H1 (cell line): ENCODE data around the gene ZNF536. TPM values are rescaled to one million over a fixed set of nuclear protein-coding genes. Genes with fewer than 3 reads are reported as not detected.

Experiments used
- CTCF ChIA-PET: fragments of 300-600 bp; sonication (Branson Sonifier 250); formaldehyde crosslinking; loops from one replicate; lab custom pipeline; 2021; ENCODE audit not compliant: partially characterized antibody; lab: Charles Lee
- POLR2A ChIA-PET: fragments of 300-600 bp; sonication (Branson Sonifier 250); formaldehyde crosslinking; loops from one replicate; lab custom pipeline; 2021; ENCODE audit warnings: inconsistent platforms; ENCODE audit not compliant: partially characterized antibody; lab: Charles Lee
- DNase-seq, 2 experiments: peaks; one replicate each; pipeline versions ENCODE4 v3.0.0 to v3.0.0-alpha.2; 2010 to 2022; ENCODE audit warnings: low spot score in 2 of 2, low read depth in 1 of 2, mixed read lengths in 1 of 2
- FAIRE-seq: peaks from 2 replicates; lab custom pipeline; 2011; peaks lifted over from hg19 to GRCh38; lab: Jason Lieb, UNC
- H2AFZ ChIP-seq: 2 replicates; pipeline ENCODE4 v1.8.1; 2012; ENCODE audit warnings: low read length, inconsistent platforms
- H2AK5ac ChIP-seq: 2 replicates; pipeline ENCODE4 v1.6.1; 2013; ENCODE audit warnings: low read depth, low read length
- H2BK120ac ChIP-seq: replicated peaks from 2 replicates; pipeline ENCODE3; 2013; ENCODE audit warnings: low read depth, low read length, inconsistent platforms
- H2BK12ac ChIP-seq: 2 replicates; pipeline ENCODE4 v1.6.1; 2013; ENCODE audit warnings: low read depth, low read length
- H2BK15ac ChIP-seq: 2 replicates; pipeline ENCODE4 v1.6.1; 2013; ENCODE audit warnings: low read length
- H2BK20ac ChIP-seq: 2 replicates; pipeline ENCODE4 v1.6.1; 2013; ENCODE audit warnings: low read length
- H2BK5ac ChIP-seq: 2 replicates; pipeline ENCODE4 v1.6.1; 2013; ENCODE audit warnings: low read depth, low read length
- H3K14ac ChIP-seq: 2 replicates; pipeline ENCODE4 v1.6.1; 2013; ENCODE audit warnings: inconsistent platforms; ENCODE audit not compliant: insufficient read length
- H3K18ac ChIP-seq: 2 replicates; pipeline ENCODE4 v1.6.1; 2013; ENCODE audit warnings: low read length; ENCODE audit errors: extremely low read depth
- H3K23ac ChIP-seq: 2 replicates; pipeline ENCODE4 v1.6.1; 2013; ENCODE audit warnings: inconsistent platforms; ENCODE audit not compliant: insufficient read length
- H3K23me2 ChIP-seq: 2 replicates; pipeline ENCODE4 v1.6.1; 2013; ENCODE audit warnings: low read depth, low read length
- H3K27ac ChIP-seq: 2 replicates; pipeline ENCODE4 v1.6.1; 2011; ENCODE audit warnings: low read depth, low read length, inconsistent platforms
- H3K27me3 ChIP-seq, 4 experiments: replicated peaks in 1 of 4; 1 replicate in 1 of 4; 2 replicates in 3 of 4; pipeline versions ENCODE4 v1.6.1 to v1.8.1; 2011 to 2013; ENCODE audit warnings: low read length in 3 of 4, mild to moderate bottlenecking in 3 of 4, inconsistent platforms in 2 of 4, mixed read lengths in 2 of 4, moderate library complexity in 1 of 4; ENCODE audit not compliant: control insufficient read depth in 3 of 4, insufficient read depth in 3 of 4; ENCODE audit errors: extremely low read depth in 1 of 4
- H3K36me3 ChIP-seq, 4 experiments: 2 replicates each; pipeline versions ENCODE4 v1.6.1 to v1.8.1; 2011 to 2013; ENCODE audit warnings: mild to moderate bottlenecking in 4 of 4, low read length in 3 of 4, moderate library complexity in 2 of 4, control low read depth in 1 of 4, inconsistent platforms in 1 of 4; ENCODE audit not compliant: insufficient read depth in 4 of 4, control insufficient read depth in 2 of 4
- H3K4ac ChIP-seq: replicated peaks from 2 replicates; pipeline ENCODE3; 2013; ENCODE audit warnings: low read length, low read depth, mixed read lengths, inconsistent platforms; ENCODE audit not compliant: insufficient read length
- H3K4me1 ChIP-seq, 4 experiments: replicated peaks in 1 of 4; 1 replicate in 1 of 4; 2 replicates in 3 of 4; pipeline versions ENCODE4 v1.6.1 to v1.8.1; 2011 to 2013; ENCODE audit warnings: low read length in 3 of 4, inconsistent platforms in 2 of 4, mixed read lengths in 1 of 4; ENCODE audit not compliant: insufficient read depth in 4 of 4, control insufficient read depth in 3 of 4
- H3K4me2 ChIP-seq, 2 experiments: 2 replicates each; pipeline versions ENCODE4 v1.6.1 to v1.8.1; 2011 to 2013; ENCODE audit warnings: low read depth in 2 of 2, low read length in 2 of 2, control low read depth in 1 of 2, inconsistent platforms in 1 of 2, mild to moderate bottlenecking in 1 of 2; ENCODE audit not compliant: insufficient read depth in 1 of 2
- H3K4me3 ChIP-seq, 4 experiments: fragments of 200-600, 300-600 bp in 1 of 4; sonication (generic), shearing (Covaris generic), sonication (Bioruptor Twin) in 1 of 4; 2 replicates each; pipeline versions ENCODE4 v1.5.1 to v1.8.1; 2011 to 2016; ENCODE audit warnings: low read length in 4 of 4, low read depth in 3 of 4, control low read depth in 2 of 4, inconsistent platforms in 2 of 4, mild to moderate bottlenecking in 2 of 4, mixed read lengths in 1 of 4, moderate library complexity in 1 of 4; ENCODE audit not compliant: insufficient read depth in 2 of 4; ENCODE audit errors: extremely low read depth in 1 of 4
- H3K56ac ChIP-seq: replicated peaks from 2 replicates; pipeline ENCODE3; 2013; ENCODE audit warnings: low read depth, mild to moderate bottlenecking, mixed read lengths, low read length, inconsistent platforms; ENCODE audit not compliant: insufficient read length
- H3K79me1 ChIP-seq: 2 replicates; pipeline ENCODE4 v1.6.1; 2013; ENCODE audit warnings: low read depth, low read length, control low read depth
- H3K79me2 ChIP-seq, 2 experiments: 2 replicates each; pipeline versions ENCODE4 v1.6.1 to v1.8.1; 2012 to 2013; ENCODE audit warnings: low read length in 2 of 2, mild to moderate bottlenecking in 2 of 2, inconsistent platforms in 1 of 2; ENCODE audit not compliant: insufficient read depth in 2 of 2, control insufficient read depth in 1 of 2
- H3K9ac ChIP-seq, 4 experiments: replicated peaks in 1 of 4; 1 replicate in 1 of 4; 2 replicates in 3 of 4; pipeline versions ENCODE4 v1.6.1 to v1.8.1; 2011 to 2013; ENCODE audit warnings: low read depth in 3 of 4, low read length in 3 of 4, control low read depth in 2 of 4, mild to moderate bottlenecking in 2 of 4, moderate library complexity in 2 of 4, inconsistent platforms in 1 of 4; ENCODE audit errors: extremely low read depth in 1 of 4
- H3K9me3 ChIP-seq, 2 experiments: 2 replicates each; pipeline versions ENCODE4 v1.6.1 to v1.8.1; 2012 to 2013; ENCODE audit warnings: mild to moderate bottlenecking in 2 of 2, moderate library complexity in 2 of 2, control low read depth in 1 of 2, inconsistent platforms in 1 of 2, low read depth in 1 of 2, low read length in 1 of 2, mixed read lengths in 1 of 2; ENCODE audit not compliant: insufficient read depth in 2 of 2
- H4K20me1 ChIP-seq, 2 experiments: replicated peaks in 1 of 2; 2 replicates each; pipeline versions ENCODE3 to v1.8.1; 2011 to 2013; ENCODE audit warnings: inconsistent platforms in 2 of 2, low read length in 2 of 2, mild to moderate bottlenecking in 1 of 2; ENCODE audit not compliant: insufficient read depth in 2 of 2, control insufficient read depth in 1 of 2
- H4K5ac ChIP-seq: 2 replicates; pipeline ENCODE4 v1.6.1; 2013; ENCODE audit warnings: low read length, low read depth, mixed read lengths, inconsistent platforms; ENCODE audit not compliant: insufficient read length
- H4K8ac ChIP-seq: 2 replicates; pipeline ENCODE4 v1.8.0; 2013; ENCODE audit warnings: mild to moderate bottlenecking, moderate library complexity, low read length, inconsistent platforms; ENCODE audit not compliant: insufficient read depth; ENCODE audit errors: extremely low read depth
- H4K91ac ChIP-seq: replicated peaks from 2 replicates; pipeline ENCODE3; 2013; ENCODE audit warnings: low read length, mixed read lengths, inconsistent platforms; ENCODE audit not compliant: insufficient read length
- BCL11A ChIP-seq, 2 experiments: IDR thresholded peaks; one replicate each; pipeline ENCODE4 v1.6.1; 2011; ENCODE audit warnings: low read depth in 2 of 2, low read length in 2 of 2, mild to moderate bottlenecking in 2 of 2
- SP1 ChIP-seq: IDR thresholded peaks from 2 replicates; pipeline ENCODE4 v1.6.1; 2011; ENCODE audit warnings: low read depth, low read length
- USF2 ChIP-seq: IDR thresholded peaks from 2 replicates; pipeline ENCODE4 v1.6.1; 2011; ENCODE audit warnings: low read length, improper control_type of control experiment
- WGBS, 2 experiments: shearing (Covaris generic) in 1 of 2; methylation state at CpG; one replicate each; pipeline versions ENCODE4 v1.1.6 to v1.1.7; 2013 to 2015; ENCODE audit warnings: low lambda C conversion rate in 2 of 2, mixed read lengths in 2 of 2, inconsistent platforms in 1 of 2, low coverage in 1 of 2, missing lambda C conversion rate in 1 of 2; ENCODE audit not compliant: insufficient replicate concordance in 2 of 2, insufficient coverage in 1 of 2, insufficient read length in 1 of 2; ENCODE audit errors: extremely low coverage in 1 of 2, missing lambda C conversion rate in 1 of 2; 5-methylcytosine and 5-hydroxymethylcytosine counted together
- polyA plus RNA-seq, 7 experiments: library from polyadenylated mRNA; depleted of rRNA in 3 of 7; stranded (reverse) in 5 of 7; unstranded in 2 of 7; fragments of >200 nt in 5 of 7; fragments of 200-250 nt in 2 of 7; gene quantifications; 1 replicate in 5 of 7; 2 replicates in 1 of 7; 4 replicates in 1 of 7; pipeline versions ENCODE4 v1.2.1 to v1.2.3, GENCODE V29; 2011 to 2013; ENCODE audit warnings: missing spikeins in 2 of 7, mixed read lengths in 2 of 7
- total RNA-seq: library from RNA; stranded (reverse); fragmentation: NEBNext Ultra II Directional; extraction: Animal tissue kit (Norgen Biotek cat#: 25700); gene quantifications from 2 replicates; pipeline ENCODE4 v1.2.1, GENCODE V29; 2021

The ZNF536 gene
- total and polyA plus RNA-seq, 2 of the 8 experiments (the other 6 are each of a cell fraction or from before 2014, with no cell fraction given): 0.09 to 0.11 TPM

GRCh38 chr19:30344446-30345425, 27.4 kb upstream of the ZNF536 start:
- H3K23ac ChIP-seq: no peak overlapping the region
- H4K5ac ChIP-seq: no peak overlapping the region
- H3K4me2 ChIP-seq: no peak overlapping the region
- H3K4me3 ChIP-seq: no peak overlapping the region
- no peak overlapping the region for H2BK5ac ChIP-seq
- H2BK12ac ChIP-seq: no peak overlapping the region
- H4K8ac ChIP-seq: 0 out of 2 replicates have a peak overlapping the region, but pooled peaks have one; percentile 17
- H3K4ac ChIP-seq: no peak overlapping the region
- no peaks in the 10 kb centered on the region for H3K36me3 ChIP-seq
- H2AFZ ChIP-seq: no peak overlapping the region
- H3K56ac ChIP-seq: no peak overlapping the region
- no peak overlapping the region for H4K91ac ChIP-seq
- H3K9ac ChIP-seq: no peak overlapping the region
- ChIA-PET CTCF (interaction anchor here (1.1 to 1.3 kb wide), 2 partner anchors 9 to 11 kb away, joined by 3 to 5 read pairs; no protein-coding TSS in a partner anchor), POLR2A (interaction anchor here (0.6 kb wide), 1 partner anchor 7 kb away, joined by 3 read pairs; no protein-coding TSS in a partner anchor)
- no peaks in the 10 kb centered on the region for H3K79me2 ChIP-seq
- no peaks in the 10 kb centered on the region for H3K27me3 ChIP-seq
- 85% methylated on average over 14 of the region's 14 CpGs; no CpG with 5 or more reads in 1 of the 2 experiments for WGBS, 2 experiments
- no peak for DNase-seq
- no peak overlapping the region for H2BK20ac ChIP-seq
- no peak overlapping the region for H2BK120ac ChIP-seq
- FAIRE-seq: no peak
- no peak overlapping the region for H3K27ac ChIP-seq
- H3K79me1 ChIP-seq: no peaks in the 10 kb centered on the region
- no peak overlapping the region for H3K14ac ChIP-seq
- no peak overlapping the region for H3K18ac ChIP-seq
- no peaks in the 10 kb centered on the region for H4K20me1 ChIP-seq
- no peak overlapping the region for H2BK15ac ChIP-seq
- no peak overlapping the region for H2AK5ac ChIP-seq
- no peaks in the 10 kb centered on the region for H3K23me2 ChIP-seq
- H3K4me1 ChIP-seq: peaks cover 0 to 4% (median 4%) of the 10 kb centered on the region in 4 experiments; a peak in 4 of 7 replicates
- no peaks in the 10 kb centered on the region for H3K9me3 ChIP-seq
- TF ChIP-seq BCL11A (IDR thresholded peaks at IDR 0.05; ENCODE audit: low read depth in 2 of 2, low read length in 2 of 2) (no peak), USF2 (no peak), SP1 (no peak)
